Posterior cingulate gyrus (tissue), 11 donors: Measurements from ENCODE around the gene GALNT18.
A peak's percentile ranks its signal among the peaks of the same experiment; 100 is the strongest.

Experiments used
- DNase-seq, 10 donors: peaks; one replicate each; pipeline versions ENCODE4 v3.0.0 to v3.0.0-alpha.2; 2020 to 2021; ENCODE audit warnings: mixed read lengths in 3 of 10
- intact Hi-C: fragments of 100-400 bp; cut with DNase I; formaldehyde crosslinking; loops from one replicate; pipeline ENCODE4 v1.15.1; 2023

The GALNT18 gene

DNA sequence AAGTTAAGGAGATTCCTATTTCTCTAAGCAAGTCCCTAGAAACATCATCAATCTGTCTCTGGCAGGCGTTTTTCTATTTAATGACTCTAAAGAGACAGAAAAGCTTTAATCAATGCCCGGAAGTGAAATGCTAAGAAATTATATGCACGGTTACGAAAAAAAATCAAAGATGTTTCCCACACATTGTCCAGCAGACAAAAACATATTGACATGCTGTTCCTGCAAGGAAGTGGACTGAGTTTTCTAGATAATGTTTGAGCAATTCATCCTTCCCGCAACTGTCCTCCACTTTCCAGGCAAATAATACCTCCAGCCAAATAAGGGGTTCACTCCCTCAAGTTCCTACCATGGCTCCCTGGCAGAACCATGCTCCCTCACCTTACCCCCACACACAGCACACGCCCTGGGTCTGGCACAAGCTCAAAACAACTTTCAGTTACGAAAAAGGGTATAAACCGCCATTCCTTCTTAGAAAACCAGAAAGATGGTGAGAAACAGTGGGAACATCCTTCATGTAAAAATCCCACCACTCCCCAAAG lies 29.6 kb downstream of the GALNT18 start:
- no peak for DNase-seq
- intact Hi-C loops, result no loop called here

DNA sequence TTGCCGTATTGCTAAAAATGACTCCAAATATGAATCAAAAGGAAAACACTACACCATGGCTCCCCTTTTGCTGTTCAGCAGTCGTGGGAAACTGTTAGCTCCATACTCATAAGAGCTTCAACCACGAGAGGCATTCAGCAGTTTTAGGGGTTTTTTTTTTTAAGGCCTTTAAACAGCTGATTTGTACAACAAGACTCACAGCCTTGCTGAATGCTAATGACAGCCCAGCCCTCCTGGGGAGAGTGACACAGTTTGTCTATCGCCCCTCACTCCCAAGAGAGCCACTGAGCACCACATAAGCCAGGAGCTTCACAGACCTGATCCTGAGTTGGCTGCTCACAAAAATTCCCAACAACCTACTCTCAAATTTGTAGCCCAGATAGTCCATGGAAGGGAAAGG lies 32.4 kb downstream of the GALNT18 start:
- intact Hi-C loops, result no loop called here

GRCh38 chr11:11588891-11589290 lies 32.9 kb downstream of the GALNT18 start:
- no peak for DNase-seq
- intact Hi-C loops, result no loop called here

More for the DNA sequence above, 32.4 kb downstream of the GALNT18 start:
- no peak for DNase-seq

DNA sequence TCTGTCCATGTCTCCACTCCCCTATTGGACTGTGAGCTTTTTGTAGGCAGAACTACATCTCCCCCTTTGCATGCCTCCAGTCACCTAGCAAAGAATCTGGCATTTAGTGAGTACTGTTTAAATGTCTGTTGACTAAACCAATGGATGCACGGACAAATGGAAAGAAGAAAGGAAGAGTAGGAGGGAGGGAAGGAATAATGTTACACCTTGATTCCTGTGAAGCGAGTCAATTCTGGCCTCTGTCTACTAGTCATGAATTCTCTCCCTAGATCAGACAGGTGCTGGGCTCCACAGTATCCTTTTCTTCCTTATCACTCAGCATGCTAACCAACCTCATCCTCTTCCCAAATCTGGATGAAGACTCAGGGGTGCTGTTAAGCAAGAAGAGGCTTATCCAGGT lies 33.6 kb downstream of the GALNT18 start:
- intact Hi-C loops, result no loop called here
- DNase-seq, result no peak

DNA sequence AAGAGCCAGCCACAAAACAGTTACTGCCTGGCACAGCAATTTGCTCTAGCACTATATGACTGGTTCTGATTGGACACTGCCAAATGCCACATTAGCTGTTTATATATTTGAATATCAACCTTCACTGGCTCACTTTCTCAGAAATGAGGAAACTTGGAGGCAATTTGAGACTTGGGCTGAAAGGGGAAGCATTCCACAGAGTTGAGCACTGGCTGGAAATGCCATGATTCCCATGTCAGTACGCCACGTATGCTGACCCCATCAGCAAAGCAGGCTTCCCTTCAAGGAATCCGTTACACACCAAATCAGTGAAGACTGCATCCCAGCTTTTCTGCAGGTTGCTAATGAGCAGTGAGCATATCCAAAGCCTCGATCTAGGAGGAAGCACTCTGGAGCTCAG lies 34.7 kb downstream of the GALNT18 start:
- intact Hi-C loops, result no loop called here
- no peak for DNase-seq

GRCh38 chr11:11586465-11586864 lies 35.3 kb downstream of the GALNT18 start:
- intact Hi-C loops, result no loop called here
- DNase-seq, result no peak

GRCh38 chr11:11584937-11585336 lies 36.9 kb downstream of the GALNT18 start:
- peak in 1 of 10 donors; percentile 2 for DNase-seq
- intact Hi-C loops, result no loop called here

GRCh38 chr11:11584530-11584810 lies 37.3 kb downstream of the GALNT18 start:
- intact Hi-C loops, result no loop called here

DNA sequence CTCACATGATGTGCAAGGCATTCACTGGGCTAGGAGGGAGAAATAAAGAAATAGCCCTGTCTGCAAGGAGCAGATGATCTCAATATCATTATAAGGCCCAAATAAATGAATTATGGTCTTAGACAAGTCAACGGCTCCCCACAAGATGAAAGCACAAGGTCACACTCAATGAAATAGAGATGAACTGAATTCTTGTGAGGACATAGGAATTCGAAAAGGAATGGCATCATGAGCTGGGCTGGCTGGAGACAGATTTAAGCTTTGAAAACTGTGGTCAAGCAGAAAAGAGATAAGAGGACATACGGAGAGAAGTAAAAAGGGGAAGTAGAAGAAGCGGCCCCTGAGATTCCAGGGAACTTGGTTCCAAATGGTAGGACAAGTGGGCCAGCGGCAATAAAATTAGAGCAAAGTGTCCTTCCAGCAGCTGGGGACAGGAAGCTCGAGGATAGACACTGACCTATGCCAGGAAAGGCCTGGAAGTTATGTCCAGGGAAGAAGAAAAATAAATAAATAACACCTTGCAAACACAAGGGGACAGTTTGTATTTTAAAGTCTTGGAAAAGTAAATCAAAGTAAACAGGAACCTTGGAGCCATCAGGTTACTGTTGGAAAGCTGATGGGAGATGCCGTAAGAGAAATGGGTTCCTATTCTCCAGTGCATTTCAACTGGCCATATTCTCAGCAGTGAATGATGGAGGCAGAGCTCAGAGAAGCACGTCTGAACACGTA lies 37.8 kb downstream of the GALNT18 start:
- intact Hi-C loops, result no loop called here
- DNase-seq, result peak in 1 of 10 donors; percentile 14

More at GRCh38 chr11:11584530-11584810, 37.3 kb downstream of the GALNT18 start:
- no peak for DNase-seq

GRCh38 chr11:11582011-11582701 lies 39.6 kb downstream of the GALNT18 start:
- peak in 9 of 10 donors; percentile 38 to 95 (median 66) for DNase-seq
- intact Hi-C loops, result no loop called here

GRCh38 chr11:11581481-11581880 lies 40.3 kb downstream of the GALNT18 start:
- intact Hi-C loops, result no loop called here
- no peak for DNase-seq

DNA sequence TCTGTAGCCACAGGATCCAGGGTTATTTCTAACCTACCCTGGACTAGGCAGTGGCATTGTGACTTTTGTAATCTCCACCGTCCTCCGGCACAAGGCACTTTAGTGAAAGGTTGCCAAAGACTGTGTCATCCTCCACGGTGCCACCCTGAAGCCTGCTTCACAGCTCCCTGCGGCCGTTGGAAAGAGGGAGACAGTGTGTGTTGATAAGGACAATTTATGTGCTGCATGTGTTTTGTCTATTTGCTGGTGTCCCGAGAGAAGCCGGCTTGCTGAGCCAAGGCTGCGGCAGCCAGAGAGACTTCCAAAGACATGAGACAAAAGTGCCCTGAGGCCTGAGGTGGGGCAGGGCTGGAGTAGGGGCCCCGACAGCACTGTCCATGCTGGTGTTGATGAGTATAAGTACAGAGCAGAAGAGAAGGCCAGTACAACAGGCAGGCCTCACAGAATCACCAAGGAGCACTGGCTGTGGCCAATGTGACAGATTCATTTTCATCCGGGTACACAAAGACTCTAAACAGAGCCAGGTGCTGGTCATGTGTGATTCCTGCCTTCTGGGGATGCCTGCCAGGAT lies 40.9 kb downstream of the GALNT18 start:
- peak in 4 of 10 donors; percentile 34 to 82 (median 75) for DNase-seq

GRCh38 chr11:11580012-11580411 lies 41.8 kb downstream of the GALNT18 start:
- DNase-seq, result no peak
- intact Hi-C loops, result no loop called here

More for the DNA sequence above, 40.9 kb downstream of the GALNT18 start:
- intact Hi-C loops, result no loop called here

- DNase-seq, result peak in 3 of 10 donors; percentile 75 to 86 (median 86)
Measured at GRCh38 chr11:11579012-11579988, 42.5 kb downstream of the GALNT18 start.

GRCh38 chr11:11577932-11578911 lies 43.6 kb downstream of the GALNT18 start:
- intact Hi-C loops, result no loop called here
- no peak for DNase-seq

More at GRCh38 chr11:11579012-11579988, 42.5 kb downstream of the GALNT18 start:
- intact Hi-C loops, result no loop called here

GRCh38 chr11:11577251-11577855 lies 44.5 kb downstream of the GALNT18 start:
- DNase-seq, result no peak
- intact Hi-C loops, result no loop called here

- intact Hi-C loops, result no loop called here
- DNase-seq, result no peak
Measured at GRCh38 chr11:11574373-11575287, 47.2 kb downstream of the GALNT18 start.

- intact Hi-C loops, result no loop called here
- DNase-seq, result no peak
Measured at GRCh38 chr11:11572386-11572785, 49.4 kb downstream of the GALNT18 start.
